ENCODE data around the gene TMPRSS13.

- TF ChIP-seq CTCF (IDR thresholded peaks at IDR 0.05; ENCODE audit: borderline replicate concordance, extremely low read depth, low read length, poor library complexity, severe bottlenecking) (no peak), EZH2 (IDR thresholded peaks at IDR 0.05; ENCODE audit: borderline replicate concordance, low read depth, low read length, severe bottlenecking) (no peak)
These were observed 70.1 kb downstream of the TMPRSS13 start for GRCh38 chr11:117859061-117859460.
